HG03159 (cell line): ENCODE measurements around the gene GLG1.

Experiments
- ATAC-seq: cut with Tn5 transposase; IDR thresholded peaks from one replicate; pipeline ENCODE4 v1.9.1; 2021; ENCODE audit warnings: mild to moderate bottlenecking, moderate library complexity; ENCODE audit not compliant: unreplicated experiment

Gene GLG1

GRCh38 chr16:74485916-74486315, 121.0 kb downstream of the GLG1 start:
- ATAC-seq = no peak

DNA sequence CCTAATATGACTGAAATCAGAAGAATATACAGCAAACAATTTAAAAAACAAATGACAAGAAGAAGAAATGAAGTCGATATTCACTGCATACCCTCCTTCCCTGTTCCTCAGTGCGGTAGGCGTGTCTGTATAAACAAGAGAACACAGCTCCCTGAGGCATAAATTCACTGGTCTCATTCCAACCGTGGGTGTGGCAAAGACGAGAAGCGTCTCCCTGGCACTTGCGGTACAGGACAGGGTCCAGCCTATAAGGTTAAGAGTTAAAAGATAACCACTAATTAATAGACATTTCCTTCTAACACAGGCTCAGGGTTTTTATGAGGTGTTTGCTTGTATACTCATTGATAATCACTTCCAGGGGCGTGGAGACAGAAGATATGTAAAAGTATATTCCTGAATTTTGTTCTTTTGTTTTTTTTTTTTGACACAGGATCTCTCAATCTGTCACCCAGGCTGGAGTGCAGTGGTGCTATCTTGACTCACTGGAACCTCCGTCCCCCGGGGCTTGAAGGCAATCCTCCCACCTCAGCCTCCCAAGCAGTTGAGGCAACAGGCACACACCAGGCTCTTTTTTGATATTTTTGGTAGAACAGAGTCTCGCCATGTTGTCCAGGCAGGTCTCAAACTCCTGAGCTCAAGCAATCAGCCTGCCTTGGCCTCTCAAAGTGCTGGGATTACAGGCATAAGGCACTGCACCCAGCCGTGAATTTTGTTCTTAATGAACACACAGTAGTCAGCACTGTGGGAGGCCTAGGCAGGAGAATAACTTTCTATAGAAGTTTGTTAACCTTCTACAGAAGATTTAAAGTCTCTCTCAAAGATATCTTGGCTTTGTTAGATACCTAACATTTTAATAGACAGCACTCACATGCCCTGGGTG, 126.5 kb downstream of the GLG1 start:
- no peak for ATAC-seq

DNA sequence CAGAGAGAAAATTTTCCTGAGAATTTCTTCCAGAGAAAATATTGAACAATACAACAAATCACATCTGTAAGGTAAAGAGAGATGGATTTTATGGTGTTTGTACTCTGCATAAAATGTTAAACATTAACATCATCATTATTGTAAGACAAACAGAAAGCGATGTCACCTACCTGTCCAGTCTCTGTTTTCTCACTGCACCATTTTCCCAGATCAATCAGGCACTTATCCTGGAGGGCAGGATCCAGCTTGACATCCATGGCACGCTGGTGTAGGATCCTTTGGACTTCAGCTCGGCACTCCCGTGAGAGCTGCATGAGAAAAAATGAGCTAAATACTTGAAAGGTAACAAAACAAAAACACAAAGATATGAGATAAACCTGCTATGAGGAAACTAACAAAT, 129.7 kb downstream of the GLG1 start:
- no peak for ATAC-seq

DNA sequence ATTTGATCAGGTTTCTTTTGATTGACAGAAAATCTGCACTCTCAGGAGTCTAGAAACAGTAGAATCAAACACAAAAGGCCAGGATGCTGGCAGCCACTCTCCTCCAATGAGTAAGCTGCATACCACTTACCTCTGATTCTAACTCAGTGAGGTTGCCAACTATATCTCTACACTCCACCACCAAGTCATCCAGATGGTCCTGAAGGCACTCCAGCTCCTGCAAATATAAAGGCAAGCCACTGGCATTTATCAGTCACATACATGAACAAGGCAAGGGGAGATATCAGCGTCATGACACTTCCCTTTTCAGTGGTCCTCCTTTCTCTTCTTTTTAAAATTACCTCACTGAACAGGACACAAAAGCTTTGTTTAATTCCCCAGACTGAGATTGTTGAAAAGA, 132.5 kb downstream of the GLG1 start:
- ATAC-seq = no peak

DNA sequence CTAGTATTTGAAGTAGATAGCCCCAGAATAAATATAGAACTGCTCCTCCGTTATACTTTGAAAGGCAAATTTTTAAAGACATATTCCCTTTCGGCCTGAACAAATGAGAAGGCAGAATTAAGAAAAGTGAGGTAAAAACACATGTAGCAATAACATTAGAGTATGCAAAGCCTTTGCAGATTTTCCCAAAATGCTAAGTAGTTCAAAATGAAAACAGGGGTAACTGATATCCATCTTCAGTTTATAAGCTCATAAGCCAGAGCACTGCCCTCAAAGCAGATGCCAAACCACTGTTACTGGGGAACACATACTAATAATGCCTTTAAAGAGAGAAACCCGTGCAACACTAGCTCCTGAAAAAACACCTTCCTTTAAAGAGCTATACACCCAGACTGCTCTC, 134.4 kb downstream of the GLG1 start:
- ATAC-seq = no peak

DNA sequence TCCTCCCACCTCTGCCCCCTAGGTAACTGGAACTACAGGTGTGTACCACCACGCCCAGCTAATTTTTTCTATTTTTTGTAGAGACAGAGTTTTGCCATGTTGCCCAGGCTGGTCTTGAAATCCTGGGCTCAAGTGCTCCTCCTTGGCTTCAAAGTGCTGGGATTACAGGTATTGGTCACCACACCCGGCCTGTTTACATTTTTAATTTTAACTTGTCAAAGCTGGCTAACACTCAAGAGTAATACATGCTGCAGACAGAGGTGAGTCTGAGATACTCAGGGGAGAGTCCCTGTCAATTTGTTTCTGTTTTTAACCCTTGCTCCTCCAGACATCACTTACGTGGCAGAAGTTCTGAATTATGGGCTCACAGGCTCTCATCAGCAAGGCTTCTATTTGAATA, 134.9 kb downstream of the GLG1 start:
- ATAC-seq = no peak

- ATAC-seq = no peak
Observed at GRCh38 chr16:74469946-74470478, 136.9 kb downstream of the GLG1 start.

DNA sequence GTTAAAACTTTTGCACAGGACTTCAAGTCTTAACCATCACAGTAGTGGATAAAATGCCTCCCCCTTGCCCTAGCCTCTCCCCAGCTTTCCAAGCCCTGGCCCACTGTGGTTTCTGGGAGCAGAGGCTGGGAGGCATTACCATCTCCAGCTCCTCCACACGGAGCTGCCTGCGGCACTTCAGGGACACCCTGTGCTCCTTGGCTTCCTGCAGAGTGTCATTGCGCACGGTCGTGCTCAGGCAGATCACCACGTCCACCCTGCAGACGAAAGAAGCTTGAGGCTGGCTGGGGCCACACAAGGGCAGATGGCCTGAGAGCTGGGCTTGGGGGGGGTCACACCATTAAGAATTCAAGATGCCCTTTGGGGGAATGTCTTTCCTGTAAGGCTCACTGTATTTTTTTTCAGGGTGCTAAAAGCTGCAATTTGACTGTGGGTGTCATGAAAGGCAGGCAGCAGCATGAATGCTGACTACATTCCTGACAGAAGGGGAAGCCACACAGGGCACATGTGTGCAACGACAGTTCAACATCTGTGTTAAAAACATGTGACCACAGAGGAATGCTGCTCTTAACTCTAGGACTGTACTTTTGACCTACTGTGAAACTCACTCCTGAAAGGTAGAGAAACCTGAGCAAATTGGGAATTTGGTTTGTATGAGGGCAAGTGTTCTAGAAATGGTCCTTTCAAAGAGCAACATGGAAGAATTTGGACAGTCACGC, 137.9 kb downstream of the GLG1 start:
- no peak for ATAC-seq

- ATAC-seq = no peak
Observed at GRCh38 chr16:74466872-74467271, 140.0 kb downstream of the GLG1 start.

DNA sequence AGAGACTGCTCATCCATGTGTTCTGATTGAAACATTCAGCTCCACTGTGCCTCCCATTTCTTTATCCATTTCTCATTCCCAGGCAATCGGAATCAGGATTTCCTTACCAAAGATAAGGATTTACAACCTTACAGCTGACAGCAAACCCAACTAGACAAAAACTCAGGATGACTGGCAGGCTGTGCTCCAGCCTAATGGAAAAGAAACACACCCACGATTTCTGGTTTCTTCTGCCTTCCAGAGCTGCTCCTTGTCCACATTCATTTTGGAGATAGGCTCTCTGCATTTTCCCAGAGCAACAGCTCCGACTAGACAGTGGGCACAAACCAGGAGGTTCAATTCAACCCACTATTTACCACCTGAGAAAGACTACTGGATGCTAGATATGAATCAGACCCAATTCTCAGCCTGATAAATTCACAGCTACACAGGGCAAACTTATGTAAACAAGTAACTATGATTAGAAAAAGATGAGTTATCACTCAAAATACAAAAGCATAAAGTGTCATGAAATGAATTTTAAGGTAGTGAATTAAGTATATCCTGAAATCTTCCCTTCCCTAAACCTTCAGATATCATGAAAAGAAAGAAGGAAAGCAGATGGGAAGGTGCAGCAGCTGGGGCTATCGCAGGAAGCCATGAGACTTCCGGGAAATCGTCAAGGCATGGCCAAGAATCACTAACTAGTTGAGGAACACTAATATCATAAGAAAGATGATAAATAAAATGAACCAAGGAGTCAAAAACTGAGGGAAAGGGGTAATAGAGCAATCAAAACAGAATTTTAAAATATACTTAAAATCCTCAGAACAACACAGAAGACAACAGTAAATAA, 140.8 kb downstream of the GLG1 start:
- ATAC-seq = no peak

DNA sequence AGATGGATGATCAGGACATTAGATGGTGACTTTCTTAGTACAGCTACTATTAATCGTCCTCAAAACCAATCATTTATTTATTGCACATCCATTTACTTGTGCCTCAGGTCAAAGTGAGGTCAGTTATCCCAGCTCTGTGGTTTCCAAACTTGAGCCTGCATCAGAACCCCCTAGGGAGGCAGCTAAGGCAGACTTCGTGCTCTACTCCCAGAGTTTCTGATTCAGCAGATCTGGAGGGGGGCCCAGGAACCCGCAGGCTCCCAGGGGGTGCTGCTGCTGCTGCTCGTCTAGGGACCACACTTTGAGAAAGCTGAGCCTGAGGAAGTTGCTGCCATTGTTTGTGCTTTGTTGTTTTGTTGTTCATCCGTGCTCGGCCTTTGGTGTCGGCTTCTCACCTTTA, 141.6 kb downstream of the GLG1 start:
- ATAC-seq = no peak

DNA sequence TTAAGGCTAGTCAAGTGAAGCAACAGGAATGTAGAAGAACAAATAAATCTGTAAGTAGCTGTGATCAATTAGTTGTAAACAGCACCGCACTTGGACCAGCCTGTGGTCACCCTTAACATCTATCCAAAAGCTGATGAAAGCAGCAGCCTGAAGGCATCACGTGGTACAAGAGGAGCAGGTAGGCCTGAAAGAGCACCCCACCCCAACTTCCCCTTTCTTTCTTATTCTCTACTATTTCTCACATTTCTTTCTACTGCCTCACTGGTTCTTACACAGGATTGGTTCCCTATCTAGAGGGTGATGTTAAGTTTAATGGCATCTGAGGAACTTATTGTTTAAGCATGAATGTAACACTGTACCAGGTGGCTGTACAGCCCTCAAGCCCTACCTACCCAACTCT, 143.0 kb downstream of the GLG1 start:
- peak; percentile 60 for ATAC-seq

DNA sequence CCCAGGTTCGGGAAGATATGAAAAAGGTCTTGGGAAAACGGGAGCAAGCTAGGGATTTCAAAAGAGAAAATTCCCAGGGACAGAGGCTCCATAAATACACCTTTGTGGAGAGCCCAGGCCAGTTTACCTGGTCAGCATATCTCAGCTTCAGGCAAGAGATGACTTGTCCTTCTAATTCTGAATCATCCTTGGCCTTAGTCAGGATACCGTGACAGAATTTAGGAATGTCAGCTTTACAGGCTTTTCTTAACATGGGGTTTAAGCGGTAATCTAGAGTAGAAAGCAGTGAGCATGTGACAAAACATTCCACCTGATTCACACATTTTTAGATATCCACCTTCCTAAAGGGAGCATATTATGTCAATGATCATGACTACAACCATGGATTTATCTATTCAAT, 144.6 kb downstream of the GLG1 start:
- ATAC-seq = no peak

DNA sequence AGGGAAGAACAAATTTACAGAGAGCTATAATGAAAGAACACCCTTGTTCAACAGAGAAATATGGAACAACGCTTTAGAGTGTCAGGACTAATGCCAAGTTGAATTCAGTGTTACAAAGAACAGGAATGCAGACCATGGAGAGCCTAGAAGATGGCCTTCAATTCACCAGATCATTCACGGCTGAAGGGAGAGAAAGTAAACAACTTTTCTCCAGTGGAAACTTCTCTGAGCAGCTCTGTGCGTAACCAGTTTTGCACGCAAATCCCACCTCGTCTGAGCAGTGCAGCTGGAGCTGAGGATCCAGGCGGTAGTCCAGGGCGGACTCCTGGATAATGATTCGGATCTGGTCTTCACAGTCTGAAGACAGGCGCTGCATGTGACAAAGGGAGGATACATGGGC, 145.1 kb downstream of the GLG1 start:
- no peak for ATAC-seq

DNA sequence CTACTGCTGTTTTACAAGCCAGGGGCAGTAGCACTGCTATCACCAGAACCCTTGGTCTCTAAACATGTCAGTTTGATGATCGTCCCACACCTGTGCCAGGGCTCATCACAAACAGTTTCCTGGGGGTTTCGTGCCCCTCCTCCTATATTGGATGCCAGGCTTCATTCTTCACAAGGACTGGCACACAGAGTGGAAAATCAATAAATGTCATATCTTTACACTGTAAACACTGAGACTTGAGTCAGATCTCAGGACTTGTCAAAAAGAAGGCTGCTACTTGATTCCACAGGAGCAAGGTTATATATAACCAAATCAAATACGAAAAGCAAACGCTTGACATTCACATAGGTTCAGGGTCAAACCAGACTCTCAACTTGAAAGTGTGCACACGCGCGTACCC, 146.4 kb downstream of the GLG1 start:
- ATAC-seq = no peak

GRCh38 chr16:74456290-74456625, 150.7 kb downstream of the GLG1 start:
- ATAC-seq = no peak

- no peak for ATAC-seq
Observed at GRCh38 chr16:74455619-74456289, 151.2 kb downstream of the GLG1 start.

GRCh38 chr16:74455213-74455612, 151.7 kb downstream of the GLG1 start:
- ATAC-seq = no peak

DNA sequence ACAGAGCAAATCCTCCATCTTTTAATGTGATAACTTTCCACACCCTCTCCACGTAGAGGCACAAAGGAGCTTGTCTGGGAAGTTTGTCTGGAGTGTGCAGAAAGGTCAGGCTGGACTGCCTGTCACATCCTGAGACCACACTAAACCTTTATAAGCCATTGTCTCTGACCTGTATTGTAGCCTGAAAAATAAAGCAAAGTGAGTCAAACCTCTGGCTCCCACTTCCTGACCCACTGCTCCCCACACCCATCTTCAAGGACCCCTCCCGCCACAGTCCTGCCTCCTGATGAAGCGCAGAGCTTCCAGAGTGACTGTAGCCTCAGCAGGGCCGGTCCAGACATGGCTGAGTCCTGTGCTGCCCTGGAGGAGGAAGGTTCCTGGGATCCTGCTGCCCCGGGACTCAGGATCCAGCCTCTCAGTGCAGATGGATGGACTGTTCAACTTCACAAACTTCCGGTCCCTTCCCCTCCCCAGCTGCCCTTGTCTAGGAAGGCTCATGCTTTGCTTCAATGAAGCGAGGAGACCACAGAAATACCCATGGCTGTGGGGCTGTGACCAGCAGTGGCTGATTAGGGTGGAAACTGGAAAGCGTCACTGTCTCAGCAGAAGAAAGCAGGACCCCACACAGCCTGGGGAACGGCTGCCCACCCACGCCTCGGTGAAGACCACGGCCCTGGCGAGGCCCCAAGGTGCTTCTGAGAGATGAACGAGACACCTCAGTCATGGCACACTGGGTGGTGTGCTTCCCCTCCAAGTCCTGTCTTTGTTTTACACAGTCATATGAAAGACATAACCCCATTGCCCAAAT, 154.8 kb downstream of the GLG1 start:
- ATAC-seq = peak; percentile 88
